NCI-H2171 treated with DMSO at 0.1 percent for 48 hours (cell line): ENCODE measurements around the gene RAD51B.
"Not testable (repeated sequence)": the region's sequence is repeated elsewhere in the genome, so short reads cannot be mapped to it uniquely, and the experiment has no call there.

Experiments used
- DNase-seq: peaks from one replicate; lab custom pipeline; 2025; lab: John Stamatoyannopoulos, UW

RAD51B gene

DNA sequence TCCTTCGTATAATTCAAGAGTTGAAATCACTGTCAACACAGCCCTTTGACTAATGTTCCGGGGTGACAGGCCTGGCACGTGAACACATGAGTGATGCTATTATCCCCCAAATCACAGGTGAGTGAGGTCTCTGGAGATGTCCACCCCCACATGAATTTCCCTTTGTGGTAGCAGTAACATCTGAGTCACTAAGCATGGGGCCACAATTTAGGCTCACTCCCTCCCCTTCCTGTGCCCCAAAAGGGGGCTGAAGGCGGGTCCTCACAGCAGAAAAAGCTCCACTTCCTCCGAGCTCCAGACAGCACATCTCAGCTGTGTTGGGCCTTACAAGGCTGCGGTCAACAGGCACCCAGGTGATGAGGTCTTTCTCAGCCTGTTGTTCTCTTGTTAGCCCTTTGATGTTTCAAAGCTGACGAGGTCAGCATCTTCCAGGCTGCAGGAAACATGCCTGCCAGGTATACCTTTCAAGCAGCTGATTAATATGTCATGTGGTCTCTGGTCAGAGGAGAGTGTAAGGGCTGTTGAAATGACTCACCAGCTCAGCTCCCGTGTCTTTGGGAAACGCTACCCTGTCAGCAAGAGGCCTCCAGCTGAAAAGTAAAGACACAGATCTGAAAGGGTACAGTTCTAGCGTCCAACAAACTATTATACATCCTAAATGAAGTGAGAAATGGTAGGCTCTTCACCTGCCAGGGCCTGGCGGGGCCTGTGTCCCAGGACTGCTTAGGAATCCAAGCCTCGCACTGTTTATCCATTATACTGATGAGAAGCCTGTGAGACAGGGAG, 866.0 kb downstream of the RAD51B start:
- DNase-seq, result no peak

DNA sequence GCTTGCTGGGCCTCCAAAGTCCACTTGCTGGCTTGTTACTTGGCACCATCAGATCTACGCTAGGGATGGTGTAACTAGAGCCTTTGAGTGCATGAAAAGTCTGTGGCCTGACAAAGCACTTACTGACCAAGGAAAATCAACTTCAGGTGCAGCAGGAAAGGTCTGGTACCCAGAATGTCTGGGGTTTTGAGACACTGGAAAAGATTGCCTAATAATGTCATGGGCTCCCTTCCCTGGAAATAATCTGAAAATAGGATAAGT, 866.6 kb downstream of the RAD51B start:
- DNase-seq, result no peak

DNA sequence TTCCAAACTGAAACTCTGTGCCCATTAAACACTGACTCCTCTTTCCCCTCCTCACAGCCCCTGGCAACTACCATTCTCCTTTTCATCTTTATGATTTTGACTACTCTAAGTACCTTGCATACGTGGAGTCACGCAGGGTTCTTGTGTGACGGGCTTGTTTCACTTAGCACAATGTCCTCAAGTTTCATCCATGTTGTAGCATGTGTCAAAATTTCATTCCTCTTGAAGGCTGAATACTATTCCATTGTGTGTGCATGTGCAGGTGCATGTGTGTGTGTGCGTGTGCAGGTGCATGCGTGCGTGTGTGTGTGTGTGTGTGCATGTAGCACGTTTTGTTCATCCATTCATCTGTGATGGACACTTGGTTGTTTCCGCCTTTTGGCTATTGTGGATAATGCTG, 867.1 kb downstream of the RAD51B start:
- DNase-seq, result no peak

GRCh38 chr14:68687746-68688145, 868.2 kb downstream of the RAD51B start:
- no peak for DNase-seq

DNA sequence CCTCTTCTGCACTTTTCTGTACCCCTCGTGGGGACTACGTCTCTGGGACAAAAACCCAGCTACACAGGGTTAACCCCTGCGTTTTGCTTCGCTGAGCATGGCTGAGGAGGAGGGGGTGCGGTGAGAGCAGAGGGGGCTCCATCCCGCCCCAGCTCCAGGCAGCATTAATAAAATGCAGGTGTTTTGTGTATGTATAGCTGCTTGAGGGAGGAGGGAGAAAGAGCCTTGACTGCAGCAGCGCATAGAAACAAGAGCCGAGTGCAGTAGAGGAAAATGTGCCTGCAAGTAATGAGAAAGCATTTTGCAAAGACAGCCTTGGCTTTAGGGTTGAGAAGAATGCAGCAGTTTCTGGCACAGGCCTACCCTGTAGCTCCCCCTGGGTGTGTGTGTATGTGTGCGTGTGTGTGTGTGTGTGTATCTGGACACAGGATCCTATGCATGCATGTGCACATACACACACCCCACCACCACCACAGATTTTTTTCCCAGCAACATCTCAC, 869.3 kb downstream of the RAD51B start:
- peak; percentile 11 for DNase-seq

GRCh38 chr14:68689511-68689910, 869.9 kb downstream of the RAD51B start:
- no peak for DNase-seq

DNA sequence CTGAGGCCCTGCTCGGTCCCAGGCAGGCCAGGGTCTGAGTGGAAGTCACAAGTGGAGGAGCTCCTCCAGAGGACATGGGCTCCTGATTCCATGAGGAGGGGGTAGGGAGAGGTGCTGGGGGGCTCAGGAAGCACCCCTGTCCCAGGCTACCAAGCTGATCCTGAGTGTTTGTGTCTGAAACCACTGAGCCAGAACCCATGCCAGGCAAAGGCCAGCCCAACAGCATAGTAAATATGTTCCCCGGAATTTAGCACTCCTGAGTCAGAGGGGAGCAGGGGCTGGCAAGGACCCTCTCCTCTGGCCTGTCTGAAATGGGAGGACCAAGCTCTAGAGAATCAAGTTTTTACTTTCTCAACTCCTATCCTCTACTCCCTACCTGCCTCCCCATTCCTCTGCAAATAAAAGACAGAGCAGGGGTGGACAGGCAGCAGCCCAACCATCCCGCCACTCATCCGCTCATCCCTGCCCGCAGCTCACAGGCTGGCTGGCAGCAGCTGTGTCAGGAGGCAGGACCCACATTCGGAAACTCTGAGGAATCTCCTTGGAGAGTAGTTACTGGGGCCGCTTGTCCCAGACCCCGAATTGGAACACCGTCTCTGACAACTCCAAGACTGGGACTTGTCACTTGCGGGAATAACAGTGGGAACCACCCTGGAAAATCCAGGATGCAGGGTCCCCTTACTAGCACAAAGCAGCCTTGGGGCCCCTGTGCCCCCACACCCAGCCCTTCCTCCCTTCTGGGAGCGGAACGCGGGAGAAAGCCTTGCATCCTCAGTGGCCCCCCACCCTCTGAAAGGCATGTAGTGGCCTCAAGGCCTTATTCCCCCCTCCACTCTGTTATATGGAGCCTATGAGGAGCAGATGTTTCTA, 870.7 kb downstream of the RAD51B start:
- DNase-seq, result no peak

GRCh38 chr14:68691031-68691791, 871.6 kb downstream of the RAD51B start:
- DNase-seq, result no peak

- DNase-seq, result no peak
Measured at GRCh38 chr14:68691792-68692118, 872.2 kb downstream of the RAD51B start.

DNA sequence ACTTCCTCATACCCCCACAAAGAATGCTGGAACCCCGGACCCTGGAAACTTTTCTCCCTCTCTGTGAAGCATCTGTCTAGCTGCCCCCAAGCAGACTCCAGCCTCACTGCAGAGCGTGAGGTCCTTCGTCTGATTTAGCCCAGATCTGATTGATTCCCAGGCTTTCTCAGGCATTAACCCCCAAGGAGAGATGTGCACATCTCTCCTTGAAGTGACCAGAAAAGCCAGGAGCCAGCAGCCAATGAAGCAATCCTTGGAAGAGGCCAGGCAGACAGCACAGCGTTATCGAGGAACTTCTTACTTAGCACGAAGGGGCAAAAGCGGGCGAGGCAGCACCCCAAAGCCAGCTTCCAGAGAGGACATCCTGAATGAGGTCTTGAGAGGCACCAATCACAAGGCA, 872.6 kb downstream of the RAD51B start:
- DNase-seq, result no peak

GRCh38 chr14:68692916-68693771, 873.6 kb downstream of the RAD51B start:
- no peak for DNase-seq

DNA sequence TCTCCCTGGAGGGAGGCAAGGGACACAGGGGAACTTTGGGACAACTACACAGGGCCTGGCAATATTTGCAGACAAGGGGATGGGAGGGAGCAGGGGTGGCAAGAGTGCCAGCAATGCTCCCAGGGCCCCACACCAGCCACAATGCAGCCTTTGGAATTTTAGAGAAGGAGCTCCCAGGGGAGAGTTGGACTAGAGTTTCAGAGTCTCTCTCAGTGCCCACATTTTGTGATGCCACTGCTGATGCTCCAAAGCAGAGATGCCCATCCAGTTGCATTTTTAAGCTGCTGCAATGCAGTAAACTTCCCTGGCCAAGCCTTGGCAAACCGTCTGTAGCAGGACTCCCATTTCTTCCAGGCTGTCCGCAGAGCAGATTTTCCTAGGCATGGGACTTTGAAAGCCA, 874.3 kb downstream of the RAD51B start:
- no peak for DNase-seq

DNA sequence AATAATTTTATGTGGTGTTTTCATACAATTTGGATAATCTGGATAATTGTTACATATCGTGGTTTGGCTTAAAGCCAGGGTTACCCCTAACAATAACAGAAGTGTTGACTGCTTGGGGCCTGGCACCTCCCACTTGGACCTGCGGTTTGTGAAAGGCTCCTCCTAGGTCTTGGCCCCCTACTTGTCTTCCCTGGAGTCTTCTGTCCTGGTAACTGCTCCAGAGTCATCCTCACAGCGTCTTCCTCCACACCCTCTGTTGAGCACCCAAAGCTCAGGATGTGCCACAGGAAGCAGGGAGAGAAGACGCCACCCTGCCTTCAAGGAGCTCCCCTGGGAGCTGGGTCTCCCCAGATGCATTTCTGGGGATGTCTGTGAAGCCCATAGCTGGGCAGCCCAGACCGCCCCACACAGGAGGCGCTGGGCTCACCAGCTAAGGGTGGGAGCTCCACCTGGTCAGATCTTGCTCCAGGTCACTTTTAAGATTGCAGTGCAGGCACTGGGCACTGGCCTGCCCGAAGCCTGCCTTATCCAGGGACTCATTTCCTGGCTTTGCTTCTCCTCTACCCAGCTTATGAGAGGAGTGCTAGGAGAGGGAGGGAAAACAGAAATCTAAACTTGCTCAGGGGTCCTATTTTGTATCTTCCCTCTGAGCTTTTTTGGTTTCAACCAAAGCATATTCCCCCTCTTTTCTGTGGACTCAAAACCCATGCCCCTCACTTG, 875.1 kb downstream of the RAD51B start:
- no peak for DNase-seq

GRCh38 chr14:68695326-68695768, 875.8 kb downstream of the RAD51B start:
- DNase-seq, result no peak

DNA sequence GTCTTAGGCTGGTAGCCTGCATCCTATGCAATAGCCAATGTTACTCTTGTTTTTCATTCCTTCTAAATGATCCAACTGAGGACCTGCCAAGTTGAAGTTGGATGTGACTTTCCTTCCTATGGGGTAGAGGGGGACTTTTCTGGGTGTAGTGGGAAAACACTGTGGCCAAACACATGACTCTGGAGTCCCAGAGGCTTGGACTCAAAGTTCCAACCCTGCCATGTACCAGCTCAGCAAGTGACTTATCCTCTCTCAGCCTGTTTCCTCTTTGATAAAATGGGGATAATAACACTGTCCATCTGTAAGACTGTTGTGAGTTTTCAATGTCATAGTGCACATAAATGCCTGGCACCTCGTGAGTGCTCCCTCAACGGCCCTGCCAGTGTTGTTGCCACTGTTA, 876.3 kb downstream of the RAD51B start:
- no peak for DNase-seq

DNA sequence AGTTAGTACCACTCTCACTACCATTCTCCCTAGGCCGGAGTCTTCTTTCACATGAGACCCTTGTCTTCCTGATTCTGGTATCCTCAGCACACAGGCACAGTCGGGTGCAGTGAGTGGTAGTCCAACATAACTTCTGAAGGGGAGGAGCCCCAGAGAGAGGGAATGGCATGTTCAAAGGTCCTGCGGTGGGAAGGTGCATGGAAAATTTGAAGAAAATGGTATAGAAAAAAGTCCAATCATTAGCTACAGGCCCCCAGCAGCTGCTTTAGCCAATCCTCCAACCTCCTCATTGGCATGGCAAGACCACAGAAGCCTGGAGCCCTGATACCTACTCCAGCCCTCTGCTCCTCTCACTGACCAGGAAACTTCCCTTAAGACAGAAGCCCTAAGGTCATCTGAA, 876.7 kb downstream of the RAD51B start:
- DNase-seq, result no peak

DNA sequence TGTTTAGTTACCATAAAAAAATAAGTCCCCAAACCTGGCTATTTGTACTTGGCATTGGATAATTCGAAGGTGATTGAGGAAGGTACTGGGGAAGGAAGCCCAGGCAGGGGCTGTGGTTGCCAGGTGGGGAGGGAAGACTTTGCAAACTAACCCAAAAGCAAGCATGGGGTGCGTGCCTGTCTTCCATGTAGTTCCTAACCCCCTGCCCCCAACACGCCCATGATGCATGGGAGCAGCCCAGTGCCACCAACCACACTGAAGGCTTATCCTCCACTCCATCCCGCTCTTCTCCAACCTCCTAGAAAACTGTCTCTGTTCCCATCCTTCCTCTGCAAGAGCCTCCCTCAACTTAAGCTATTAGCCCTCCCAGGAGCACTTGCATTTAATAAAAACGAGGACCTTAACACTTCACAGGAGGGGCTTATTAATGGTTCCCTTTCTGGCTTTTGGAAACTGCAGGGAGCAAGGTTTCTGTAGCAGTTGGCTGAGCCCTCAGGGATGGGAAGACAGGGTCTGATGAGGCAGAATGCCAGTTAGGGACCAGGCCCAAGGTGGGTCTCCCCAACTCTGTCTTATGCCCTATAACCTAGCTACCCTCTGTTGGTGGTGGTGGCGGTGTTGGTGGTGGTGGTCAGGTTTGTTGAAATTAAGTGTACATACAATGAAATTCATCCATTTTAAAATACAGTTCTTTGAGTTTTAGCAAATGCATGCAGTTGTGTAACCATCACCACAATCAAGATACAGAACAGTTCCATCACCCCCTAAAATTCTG, 877.3 kb downstream of the RAD51B start:
- DNase-seq, result no peak

DNA sequence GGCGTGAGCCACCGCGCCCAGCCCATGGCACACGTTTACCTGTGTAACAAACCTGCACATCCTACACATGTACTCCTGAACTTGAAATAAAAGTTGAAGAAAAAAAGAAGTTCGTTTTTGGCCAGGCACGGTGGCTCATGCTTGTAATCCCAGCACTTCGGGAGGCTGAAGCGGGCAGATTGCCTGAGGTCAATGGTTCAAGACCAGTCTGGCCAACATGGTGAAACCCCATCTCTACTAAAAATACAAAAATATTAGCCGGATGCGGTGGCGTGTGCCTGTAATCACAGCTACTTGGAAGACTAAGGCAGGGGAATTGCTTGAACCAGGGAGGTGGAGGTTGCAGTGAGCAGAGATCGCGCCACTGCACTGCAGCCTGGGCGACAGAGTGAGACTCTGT, 879.2 kb downstream of the RAD51B start:
- DNase-seq, result not testable (repeated sequence)

DNA sequence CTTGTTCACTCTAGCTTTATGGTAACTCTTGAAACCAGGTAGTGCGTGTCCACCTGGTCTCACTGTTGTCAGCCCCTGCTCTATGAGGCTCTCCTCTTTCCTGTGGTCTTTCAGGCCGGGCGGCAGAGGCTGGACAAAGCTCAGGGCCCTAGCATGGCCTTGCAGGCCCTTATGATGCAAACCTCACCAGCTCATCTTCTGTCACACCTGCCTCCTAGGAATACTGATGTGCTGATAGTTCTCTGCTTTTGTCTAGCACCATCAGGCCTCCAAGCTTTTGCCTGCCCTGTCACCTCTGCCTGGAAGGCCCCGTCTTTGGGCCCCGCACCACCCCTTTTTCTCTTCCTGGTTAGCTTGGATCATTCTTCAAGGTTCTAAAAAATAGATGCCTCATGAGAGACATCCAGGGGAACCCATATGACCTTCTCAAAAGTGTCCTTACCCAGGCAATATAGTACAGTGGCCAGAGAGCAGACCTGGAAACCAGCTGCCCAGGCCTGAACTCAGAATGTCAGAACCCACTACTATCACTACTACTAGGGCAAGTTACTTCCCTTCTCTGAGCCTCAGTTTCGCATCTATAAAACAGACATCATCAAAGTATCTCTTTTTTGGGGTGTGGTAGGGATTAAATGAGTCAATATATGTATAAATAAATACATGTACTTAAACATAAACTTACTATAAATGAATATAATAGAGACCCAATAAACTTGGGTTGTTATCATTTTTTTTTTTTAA, 881.6 kb downstream of the RAD51B start:
- no peak for DNase-seq

DNA sequence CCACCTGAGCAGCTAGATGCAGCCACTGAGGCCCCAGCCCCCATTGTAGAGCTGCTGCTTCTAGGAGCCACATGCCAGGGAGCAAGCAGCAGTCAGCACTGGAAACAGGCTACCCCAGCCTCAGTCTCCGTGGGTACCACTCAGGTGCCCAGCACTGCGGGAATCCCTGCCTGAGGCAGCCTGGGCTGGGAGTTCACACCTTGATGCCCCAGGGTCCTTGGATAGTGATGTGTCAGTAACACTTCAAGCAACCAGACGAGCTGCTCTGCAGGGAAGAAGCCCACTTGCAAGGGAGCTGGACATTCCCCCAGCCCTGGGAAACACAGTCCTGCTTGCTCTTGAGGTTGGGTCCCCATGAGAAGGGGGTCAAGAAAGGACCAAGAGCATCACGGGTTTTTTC, 882.6 kb downstream of the RAD51B start:
- no peak for DNase-seq
